Measurements from ENCODE around the gene AP1G2. TPM values are rescaled to one million over a fixed set of nuclear protein-coding genes. Genes with fewer than 3 reads are reported as not detected.

Gene AP1G2
- total RNA-seq, 1 experiment from 2014 or later, result 37.0 TPM

DNA sequence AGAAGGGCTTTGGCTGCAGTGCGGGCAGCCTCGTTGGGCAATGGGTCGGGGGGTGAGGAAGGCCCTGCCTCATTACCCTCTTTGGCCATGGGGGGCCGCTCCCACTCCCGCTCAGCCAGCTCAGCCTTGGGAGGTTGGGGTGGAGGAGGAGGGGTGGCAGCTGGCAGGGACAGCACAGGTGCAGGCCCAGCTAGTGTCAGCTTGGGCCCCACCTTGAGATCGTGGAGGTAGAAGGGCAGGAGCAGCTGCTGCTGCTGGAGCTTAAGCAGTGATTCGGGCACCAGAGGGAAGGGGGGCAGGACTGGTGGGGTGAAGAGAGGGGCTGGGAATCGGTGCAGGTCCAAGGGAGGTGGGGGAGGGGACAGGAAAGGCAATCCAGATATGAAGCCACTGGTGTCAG lies 42.0 kb downstream of the AP1G2 start:
- no peak for DNase-seq (ENCODE audit: low spot score)
- in situ Hi-C loops (cut with HindIII; ENCODE audit: low sequenced_read_pairs), result no loop called here

DNA sequence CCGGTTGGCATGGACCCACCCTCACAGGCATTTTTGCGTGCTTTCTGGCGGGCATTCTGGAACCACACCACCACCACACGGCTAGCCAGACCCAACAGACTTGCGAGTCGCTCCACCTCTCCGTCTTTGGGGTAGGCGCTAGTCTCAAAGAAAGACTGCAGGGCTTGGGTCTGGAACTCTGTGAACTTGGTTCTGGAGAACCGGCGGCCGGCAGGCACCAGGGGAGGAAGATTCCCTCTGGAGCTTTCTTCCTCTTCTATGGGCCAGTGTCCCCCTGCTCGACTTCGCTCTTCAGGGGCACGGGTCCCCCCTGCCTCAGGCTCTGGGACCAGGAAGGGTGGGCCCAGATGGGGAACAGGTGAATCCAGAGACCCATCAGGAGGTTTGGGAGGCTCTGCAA lies 42.6 kb downstream of the AP1G2 start:
- no peak for DNase-seq (ENCODE audit: low spot score)
- in situ Hi-C loops (cut with HindIII; ENCODE audit: low sequenced_read_pairs), result no loop called here

DNA sequence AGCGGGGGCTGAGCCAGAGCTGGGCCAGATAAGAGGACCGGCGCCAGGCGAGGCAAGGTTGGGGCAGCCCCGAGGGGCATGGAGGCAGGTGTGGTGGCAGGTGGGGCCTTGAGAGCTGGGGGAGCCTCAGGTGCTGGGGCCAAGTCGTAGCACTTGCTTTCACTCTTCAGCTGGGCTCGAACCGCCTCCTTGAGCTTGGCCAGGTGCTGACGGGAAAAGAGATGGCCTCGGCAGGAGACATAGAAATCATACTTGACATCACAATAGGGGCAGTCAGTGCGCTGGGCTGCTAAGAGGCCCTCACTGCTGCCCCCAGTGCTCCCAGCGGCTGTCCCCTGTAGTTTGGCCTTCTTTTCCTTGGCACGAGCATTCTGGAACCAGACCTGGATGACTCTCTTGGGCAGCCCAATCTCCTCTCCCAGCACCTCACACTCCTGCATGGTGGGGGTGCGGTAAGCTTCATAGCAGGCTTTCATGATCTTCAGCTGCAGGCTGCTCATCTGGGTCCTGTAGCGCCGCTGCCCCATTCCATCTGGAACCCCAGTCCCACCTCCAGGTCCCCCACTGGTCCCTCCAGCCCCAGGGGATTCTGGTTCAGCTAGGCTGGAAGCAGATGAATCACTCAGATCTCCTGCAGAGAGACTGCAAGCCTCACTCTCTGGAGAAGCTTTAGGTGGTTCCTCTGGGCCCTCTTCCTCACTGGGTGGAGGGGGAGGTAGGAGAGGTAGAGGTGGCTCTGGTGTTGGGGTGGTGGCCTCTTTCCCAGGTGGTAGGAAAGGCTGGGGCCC lies 44.2 kb downstream of the AP1G2 start:
- peak; percentile 20 for DNase-seq (ENCODE audit: low spot score)
- in situ Hi-C loops (cut with HindIII; ENCODE audit: low sequenced_read_pairs), result no loop called here

DNA sequence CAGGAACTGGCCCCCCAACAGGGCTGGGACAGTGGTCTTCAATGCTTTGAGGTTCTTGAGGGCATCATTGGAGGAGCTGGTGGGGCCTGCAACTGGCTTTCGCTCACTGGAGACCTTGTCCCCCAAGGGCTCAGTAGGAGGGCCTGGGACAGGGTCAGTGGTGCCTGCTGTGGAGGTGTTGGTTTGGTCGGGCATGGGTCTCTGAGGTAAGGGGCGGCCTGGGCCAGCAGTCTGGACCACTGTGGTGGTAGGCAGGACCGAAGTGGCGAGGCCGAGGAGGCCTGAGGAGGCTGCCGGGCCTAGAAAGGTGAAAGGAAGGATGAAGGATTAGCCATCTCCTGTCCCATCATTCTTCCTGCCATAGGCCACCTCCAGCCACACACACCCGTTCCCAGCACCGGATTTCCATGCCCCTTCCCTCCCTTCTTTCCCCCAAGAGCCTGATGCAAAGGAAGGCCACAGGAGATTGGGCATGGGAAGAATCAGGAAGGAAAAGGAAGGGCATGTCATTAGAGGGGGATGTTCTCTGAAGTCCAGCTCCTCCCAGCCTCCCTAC lies 44.9 kb downstream of the AP1G2 start:
- in situ Hi-C loops (cut with HindIII; ENCODE audit: low sequenced_read_pairs), result no loop called here
- peak; percentile 0 for DNase-seq (ENCODE audit: low spot score)

DNA sequence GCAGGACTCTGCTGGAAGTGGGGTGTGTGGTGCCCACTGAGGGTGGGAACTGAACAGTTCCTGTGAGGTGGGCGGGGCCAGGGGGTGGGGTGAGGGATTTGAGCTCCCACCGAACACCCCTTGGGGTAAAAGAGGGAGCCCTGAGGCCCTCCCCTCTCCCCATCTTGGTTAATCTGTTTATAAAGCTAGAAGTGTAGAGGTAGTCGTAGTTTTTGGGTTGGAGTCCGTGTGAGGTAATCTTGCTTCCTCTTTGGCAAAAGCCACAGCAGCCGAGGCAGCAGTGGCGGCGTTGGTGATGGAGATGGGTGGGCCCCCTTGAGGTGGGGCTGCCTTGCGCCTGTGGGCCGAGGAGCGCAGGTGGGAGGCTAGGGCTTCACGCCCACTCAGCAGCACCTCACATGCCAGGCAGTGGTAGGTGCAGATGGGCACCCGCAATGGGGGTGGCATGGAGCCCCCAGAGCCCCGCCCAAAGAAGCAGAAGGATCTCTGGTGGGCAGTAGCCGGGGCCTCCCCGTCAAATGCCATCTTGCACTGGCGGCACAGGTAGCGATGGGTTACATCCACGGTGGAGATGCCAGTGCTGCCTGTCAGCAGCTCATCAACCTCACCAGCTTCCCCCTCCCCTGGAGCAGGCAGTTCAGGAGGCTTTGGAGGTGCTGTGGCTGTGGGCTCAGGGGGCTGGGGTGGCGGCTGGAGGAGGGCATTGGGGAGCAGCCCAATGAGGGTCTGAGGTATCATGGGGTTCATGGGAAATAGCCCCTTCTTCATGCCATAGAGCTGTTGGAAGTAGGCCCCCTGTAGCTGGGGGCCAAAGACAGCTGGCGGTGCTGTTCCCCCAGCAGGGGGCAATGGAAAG lies 45.6 kb downstream of the AP1G2 start:
- DNase-seq (ENCODE audit: low spot score), result peak; percentile 1
- in situ Hi-C loops (cut with HindIII; ENCODE audit: low sequenced_read_pairs), result no loop called here

DNA sequence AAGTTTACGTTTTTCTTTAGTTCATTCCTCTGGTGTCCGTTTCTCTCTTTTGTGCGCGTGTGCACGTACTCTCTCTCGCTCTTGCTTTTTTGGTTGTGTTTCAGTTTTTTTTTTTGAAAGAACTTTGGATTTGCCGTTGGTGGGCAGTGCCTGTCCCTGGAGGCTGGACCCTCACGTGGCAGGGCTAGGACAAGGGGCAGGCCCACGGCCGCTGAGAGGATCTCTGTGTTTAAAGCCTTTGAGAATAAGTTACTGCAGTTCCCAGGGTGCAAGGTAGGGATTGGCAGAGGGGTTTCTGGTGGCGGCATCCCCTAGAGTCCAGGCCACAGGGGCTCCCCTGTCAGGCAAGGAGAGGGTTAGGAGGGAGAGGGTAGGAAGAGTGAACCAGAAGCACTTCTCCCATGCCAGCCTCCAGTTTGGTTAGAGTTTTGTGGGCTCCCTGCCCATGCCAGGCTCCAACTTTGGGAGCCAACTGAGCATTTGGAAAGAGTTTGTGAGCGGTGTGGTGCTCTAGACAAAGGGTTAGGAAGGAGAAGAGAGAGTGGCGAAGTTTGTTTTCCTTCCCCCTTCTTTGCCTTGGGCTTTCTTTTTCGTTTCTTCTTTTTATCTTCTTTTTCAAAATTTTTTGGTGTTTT lies 46.6 kb downstream of the AP1G2 start:
- DNase-seq (ENCODE audit: low spot score), result no peak
- in situ Hi-C loops (cut with HindIII; ENCODE audit: low sequenced_read_pairs), result no loop called here

DNA sequence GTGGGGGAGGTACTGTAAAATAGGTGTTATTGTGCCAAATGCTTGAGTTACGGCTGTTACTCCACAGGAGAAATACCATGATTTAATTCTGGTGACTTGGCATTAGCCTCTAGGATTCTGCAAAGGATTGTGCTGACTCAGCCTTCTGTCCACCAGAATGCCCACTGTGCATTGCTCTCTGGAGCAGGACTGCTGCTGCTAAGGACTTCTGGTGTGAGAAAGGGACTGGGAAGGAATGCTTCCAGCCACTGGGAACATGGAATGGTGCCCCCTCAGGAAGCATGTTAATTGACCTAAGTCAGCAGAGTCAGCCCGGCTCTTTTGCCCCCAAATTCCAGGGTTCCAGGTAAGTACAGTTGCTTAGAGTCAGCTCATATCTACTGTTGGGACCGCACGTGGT lies 48.9 kb downstream of the AP1G2 start:
- in situ Hi-C loops (cut with HindIII; ENCODE audit: low sequenced_read_pairs), result no loop called here
- DNase-seq (ENCODE audit: low spot score), result peak; percentile 85

DNA sequence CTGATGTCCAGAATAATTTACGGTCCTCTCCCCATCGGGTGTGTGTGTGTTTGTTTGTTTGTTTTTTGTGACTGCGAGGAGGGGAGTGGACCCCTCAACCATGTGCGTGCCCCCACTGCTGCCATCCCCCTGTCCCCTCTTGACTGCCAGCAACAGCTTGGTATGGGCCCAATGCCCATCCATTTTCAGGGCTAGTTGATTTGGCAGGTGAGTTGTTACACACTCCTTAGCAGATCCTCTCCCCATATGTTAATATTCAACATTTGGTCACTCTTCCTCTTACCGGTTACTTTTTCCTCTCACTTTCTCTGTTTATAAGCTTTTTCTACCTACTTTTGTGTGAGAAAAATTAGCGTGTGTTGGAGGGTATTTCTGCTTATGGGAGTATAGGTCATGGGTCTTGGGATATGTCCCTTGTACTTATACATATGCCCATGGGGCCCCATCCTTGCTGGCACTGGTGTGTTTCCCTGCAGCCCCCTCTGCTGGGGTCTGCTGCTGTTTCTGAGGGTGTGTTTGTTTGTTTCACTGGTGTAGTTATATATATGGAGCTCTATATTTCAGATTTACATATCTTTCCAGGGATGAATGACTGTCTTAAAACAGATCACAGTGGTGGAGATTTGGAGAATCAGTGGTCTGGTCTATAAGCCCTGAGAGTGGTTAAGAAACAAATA lies 49.8 kb downstream of the AP1G2 start:
- peak; percentile 75 for DNase-seq (ENCODE audit: low spot score)
- in situ Hi-C loops (cut with HindIII; ENCODE audit: low sequenced_read_pairs), result no loop called here

DNA sequence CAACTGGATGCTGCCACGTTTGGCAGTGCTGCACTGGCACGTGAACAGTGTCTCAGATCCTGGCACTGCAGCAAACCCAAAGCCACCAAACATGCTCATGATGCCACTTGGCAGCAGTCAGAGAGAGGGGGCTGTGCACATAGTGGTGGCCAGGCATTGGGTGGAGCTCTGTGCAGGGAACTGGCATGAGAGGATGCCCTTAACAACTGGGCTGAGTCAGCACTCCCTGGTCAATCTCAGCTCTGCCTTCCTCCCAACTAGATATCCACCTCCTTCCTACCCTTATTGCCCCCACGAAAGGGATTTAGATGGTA lies 53.0 kb downstream of the AP1G2 start:
- peak; percentile 97 for DNase-seq (ENCODE audit: low spot score)
- in situ Hi-C loops (cut with HindIII; ENCODE audit: low sequenced_read_pairs), result no loop called here

DNA sequence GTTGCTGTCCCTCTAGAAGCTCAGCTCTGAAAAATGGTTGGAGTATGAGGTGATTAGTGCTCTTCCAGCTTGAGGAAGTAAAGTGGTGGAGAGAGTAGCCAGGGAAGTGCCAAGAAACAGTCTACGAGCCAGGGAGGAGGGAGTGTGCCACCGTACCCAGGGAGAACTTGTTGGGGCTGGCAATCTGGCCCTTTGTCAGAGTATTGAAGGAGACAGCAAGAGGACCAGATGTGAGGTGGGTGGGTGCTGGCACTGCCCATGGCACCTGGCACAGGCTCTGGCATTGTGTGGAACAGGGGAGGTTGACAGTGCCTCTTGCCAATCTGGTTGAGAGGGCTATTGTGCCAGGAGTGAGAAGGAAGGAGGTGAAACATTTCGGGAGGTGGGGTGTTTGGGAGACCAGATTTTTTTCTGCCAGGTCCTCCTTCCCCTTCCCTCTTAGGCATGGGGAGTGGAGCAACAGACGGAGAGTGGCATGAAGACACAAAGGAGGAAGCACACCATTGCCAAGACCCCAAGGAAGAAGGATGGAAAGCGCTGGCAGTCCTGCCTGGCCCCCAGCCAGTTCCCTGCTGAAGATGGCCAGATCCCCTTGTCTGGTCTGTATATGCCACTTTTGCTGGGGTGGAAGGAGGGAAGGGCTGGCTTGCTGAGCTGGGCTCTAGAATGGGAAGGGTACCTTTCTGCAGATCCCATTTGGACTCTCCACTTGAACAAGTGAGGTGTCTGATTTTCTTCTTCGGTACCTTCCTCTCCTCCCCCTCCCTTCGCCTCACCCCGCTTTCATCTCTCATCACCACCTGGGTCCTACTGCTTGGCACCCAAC lies 53.6 kb downstream of the AP1G2 start:
- in situ Hi-C loops (cut with HindIII; ENCODE audit: low sequenced_read_pairs), result no loop called here
- peak; percentile 90 for DNase-seq (ENCODE audit: low spot score)

DNA sequence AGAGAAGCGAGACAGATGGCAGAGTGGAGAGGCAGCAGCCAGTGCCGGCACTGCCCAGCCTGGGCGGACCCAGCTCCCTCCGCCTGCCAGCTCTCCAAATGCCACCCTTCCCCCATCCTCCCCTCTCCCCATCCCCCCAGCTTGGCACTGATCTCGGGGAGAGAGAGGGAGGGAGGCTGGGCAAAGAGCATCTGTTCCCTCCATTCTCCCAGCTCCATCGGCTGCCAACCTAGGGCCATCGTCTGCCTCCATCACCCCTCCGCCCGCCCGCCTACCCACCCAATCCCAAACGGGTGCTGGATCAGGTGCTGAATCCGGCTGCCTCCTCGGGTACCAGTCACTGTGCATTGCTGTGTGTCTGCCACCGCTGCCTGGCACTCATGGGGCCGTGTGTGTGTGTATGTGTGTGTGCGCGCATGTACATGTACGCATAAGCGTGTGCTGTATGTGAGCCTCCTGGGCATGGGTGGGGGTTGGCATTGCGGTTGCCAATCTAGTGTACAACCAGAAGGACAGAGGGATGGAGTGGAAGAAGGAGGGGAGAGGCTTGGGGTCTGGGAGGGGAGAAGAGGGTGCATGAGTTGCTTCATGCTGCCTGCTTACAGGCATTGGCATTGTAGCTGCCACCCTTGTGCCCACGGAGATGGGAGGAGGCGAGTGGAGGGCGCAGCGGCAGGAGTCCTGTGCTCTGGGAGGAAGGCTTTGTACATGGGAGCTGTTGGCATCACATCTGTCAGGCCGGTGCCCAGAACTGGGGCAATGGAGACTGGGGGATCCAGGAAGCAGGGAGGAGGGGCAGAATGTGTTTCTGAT lies 54.4 kb downstream of the AP1G2 start:
- in situ Hi-C loops (cut with HindIII; ENCODE audit: low sequenced_read_pairs), result no loop called here
- DNase-seq (ENCODE audit: low spot score), result peak; percentile 93

DNA sequence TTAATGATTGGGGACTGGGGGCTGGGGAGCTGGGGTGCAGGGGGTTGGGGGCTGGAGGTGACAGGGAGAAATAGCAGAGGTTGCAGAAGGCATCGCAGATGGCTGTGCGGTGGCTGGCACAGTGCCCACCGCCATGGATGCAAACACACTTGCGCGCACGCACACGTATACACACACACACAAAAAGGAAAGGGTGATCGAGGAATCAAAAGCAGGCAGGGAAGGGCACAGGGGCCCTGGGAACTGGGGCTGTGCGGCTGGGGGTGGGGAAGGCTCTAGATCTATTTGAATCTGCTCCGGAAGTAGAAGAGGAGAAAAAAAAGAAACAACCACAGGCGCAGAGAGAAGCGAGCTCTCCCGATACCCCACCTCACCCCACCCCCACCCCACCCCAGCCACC lies 55.4 kb downstream of the AP1G2 start:
- DNase-seq (ENCODE audit: low spot score), result peak; percentile 56
- in situ Hi-C loops (cut with HindIII; ENCODE audit: low sequenced_read_pairs), result no loop called here

Other genes starting within 250 kb of the AP1G2 start
- gene PABPN1, start 246.3 kb downstream of the AP1G2 start, total RNA-seq (2014; rRNA removed; shearing (Covaris generic)), result 112 and 138 TPM in 2 replicates
- gene SLC22A17, start 214.9 kb downstream of the AP1G2 start, total RNA-seq (2014; rRNA removed; shearing (Covaris generic)), result 21.3 and 25.9 TPM in 2 replicates
- not detected in 2 replicates for gene EFS, start 202.6 kb downstream of the AP1G2 start, total RNA-seq (2014; rRNA removed; shearing (Covaris generic))
- gene IL25, start 195.0 kb downstream of the AP1G2 start, total RNA-seq (2014; rRNA removed; shearing (Covaris generic)), result not detected in 2 replicates
- gene CMTM5, start 190.7 kb downstream of the AP1G2 start, total RNA-seq (2014; rRNA removed; shearing (Covaris generic)), result not detected in 2 replicates
- gene MYH6, start 159.5 kb downstream of the AP1G2 start, total RNA-seq (2014; rRNA removed; shearing (Covaris generic)), result not detected in 2 replicates
- not detected in 2 replicates for gene MYH7, start 132.1 kb downstream of the AP1G2 start, total RNA-seq (2014; rRNA removed; shearing (Covaris generic))
- 47.6 and 52.1 TPM in 2 replicates for gene NGDN, start 98.1 kb downstream of the AP1G2 start, total RNA-seq (2014; rRNA removed; shearing (Covaris generic))
- gene ZFHX2, start 16.0 kb downstream of the AP1G2 start, total RNA-seq (2014; rRNA removed; shearing (Covaris generic)), result under 0.01 and 0.03 TPM in 2 replicates
- gene THTPA, start 11.5 kb downstream of the AP1G2 start, total RNA-seq (2014; rRNA removed; shearing (Covaris generic)), result 12.9 and 22.2 TPM in 2 replicates
- gene JPH4, start 11.0 kb upstream of the AP1G2 start, total RNA-seq (2014; rRNA removed; shearing (Covaris generic)), result not detected in 2 replicates
- gene DHRS2, start 68.6 kb upstream of the AP1G2 start, total RNA-seq (2014; rRNA removed; shearing (Covaris generic)), result 0.61 and 3.7 TPM in 2 replicates

Data from G401 (cell line).